NCI-H1436 (cell line): Measurements from ENCODE around the gene SLMAP.

Experiments used
- DNase-seq: peaks from one replicate; lab custom pipeline; 2025; lab: John Stamatoyannopoulos, UW

SLMAP gene

GRCh38 chr3:57961828-57962447 lies 205.8 kb downstream of the SLMAP start:
- no peak for DNase-seq

GRCh38 chr3:57962448-57962834 lies 206.3 kb downstream of the SLMAP start:
- no peak for DNase-seq

GRCh38 chr3:57963811-57964346 lies 207.8 kb downstream of the SLMAP start:
- DNase-seq: no peak

- no peak for DNase-seq
These were observed 210.7 kb downstream of the SLMAP start for GRCh38 chr3:57966829-57967228.

DNA sequence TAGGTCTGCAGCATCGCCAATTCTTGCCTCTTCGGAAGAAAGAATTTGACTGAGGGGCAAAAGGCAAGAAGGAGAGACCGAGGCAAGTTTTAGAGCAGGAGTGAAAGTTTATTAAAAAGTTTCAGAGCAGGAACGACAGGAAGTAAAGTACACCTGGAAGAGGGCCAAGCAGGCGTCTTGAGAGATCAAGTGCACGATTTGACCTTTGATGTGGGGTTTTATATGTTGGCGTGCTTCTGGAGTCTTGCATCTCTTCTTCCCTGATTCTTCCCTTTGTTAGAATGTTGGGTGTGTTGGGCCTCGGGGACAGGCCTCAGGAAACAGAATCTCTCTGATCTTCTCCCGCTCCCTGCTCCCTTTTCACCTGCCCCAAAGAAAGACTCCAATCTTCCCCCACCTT lies 211.5 kb downstream of the SLMAP start:
- no peak for DNase-seq

- DNase-seq: no peak
These were observed 212.4 kb downstream of the SLMAP start for GRCh38 chr3:57968501-57968900.

GRCh38 chr3:57971975-57972374 lies 215.9 kb downstream of the SLMAP start:
- DNase-seq: no peak

- DNase-seq: no peak
These were observed 216.5 kb downstream of the SLMAP start for GRCh38 chr3:57972531-57973111.

DNA sequence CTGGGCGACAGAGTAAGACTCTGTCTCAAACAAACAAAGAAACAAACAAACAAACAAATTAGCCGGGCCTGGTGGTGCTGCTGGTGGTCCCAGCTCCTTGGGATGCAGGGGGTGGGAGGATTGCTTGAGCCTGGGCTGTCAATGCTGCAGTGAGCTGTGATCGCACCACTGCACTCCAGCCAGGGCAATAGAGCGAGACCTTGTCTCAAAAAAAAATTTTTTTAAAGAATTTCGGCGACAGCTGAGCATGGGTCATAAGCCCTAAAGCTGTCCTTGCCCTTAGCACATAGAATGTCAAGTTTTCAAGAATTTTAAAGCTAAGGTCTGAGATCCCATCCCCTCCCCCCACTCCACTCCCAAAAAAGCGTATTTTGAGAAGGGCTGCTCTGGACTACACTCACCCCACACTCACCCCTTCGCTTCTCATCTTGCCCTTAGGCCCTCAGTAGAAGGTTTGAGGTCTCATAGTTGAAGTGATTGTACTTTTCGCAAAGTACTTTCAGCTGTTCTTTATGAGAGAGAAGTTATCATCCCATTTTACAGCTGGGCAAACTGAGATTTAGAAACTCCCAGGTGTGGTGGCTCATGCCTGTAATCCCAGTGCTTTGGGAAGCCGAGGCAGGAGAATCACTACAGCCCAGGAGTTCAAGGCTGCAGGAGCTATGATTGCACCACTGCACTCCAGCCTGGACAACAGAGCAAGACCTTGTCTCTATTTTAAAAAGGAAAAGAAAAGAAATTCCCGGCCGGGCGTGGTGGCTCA lies 217.8 kb downstream of the SLMAP start:
- no peak for DNase-seq

GRCh38 chr3:57974796-57975388 lies 218.8 kb downstream of the SLMAP start:
- DNase-seq: no peak

DNA sequence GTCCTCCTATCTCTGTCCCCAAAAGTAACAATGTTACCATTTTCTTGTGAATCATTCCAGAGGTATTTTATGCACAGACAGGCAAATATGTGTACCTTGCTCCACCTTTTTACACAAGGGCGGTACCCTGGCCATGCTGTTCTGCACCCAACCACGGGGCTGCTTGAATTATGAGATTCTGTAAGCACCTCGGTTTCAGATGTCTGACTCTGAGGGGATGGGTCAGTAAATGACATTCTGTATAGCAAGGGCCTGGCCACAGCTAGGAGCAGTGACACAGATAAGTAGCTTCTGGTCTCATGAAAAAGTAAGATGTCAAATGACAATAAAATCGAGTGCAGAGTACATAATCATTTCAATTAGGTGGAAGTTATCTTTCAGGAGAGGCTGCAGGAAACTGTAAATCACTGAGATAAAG lies 221.7 kb downstream of the SLMAP start:
- no peak for DNase-seq

- DNase-seq: no peak
These were observed 222.2 kb downstream of the SLMAP start for GRCh38 chr3:57978316-57978715.
